Mucosa of descending colon (tissue), 3 donors: ENCODE measurements around the gene FHAD1. TPM values are rescaled to one million over a fixed set of nuclear protein-coding genes. Genes with fewer than 3 reads are reported as not detected.

Experiments used
- ATAC-seq: fragments of 200-7000 bp; cut with Tn5 transposase; one replicate; pipeline ENCODE4 v1.9.1; 2020; ENCODE audit warnings: mild to moderate bottlenecking, moderate library complexity
- DNase-seq, 3 donors: peaks; one replicate each; pipeline ENCODE4 v3.0.0-alpha.2; 2020
- H3K36me3 ChIP-seq: fragments of 200-600 bp; one replicate; pipeline ENCODE4 v1.8.0; 2021; ENCODE audit warnings: low read depth, mild to moderate bottlenecking
- H3K4me1 ChIP-seq: fragments of 200-600 bp; one replicate; pipeline ENCODE4 v1.8.0; 2021; ENCODE audit warnings: low read depth, mild to moderate bottlenecking
- H3K4me3 ChIP-seq: fragments of 200-600 bp; one replicate; pipeline ENCODE4 v1.8.0; 2021; ENCODE audit warnings: mild to moderate bottlenecking
- H3K9me3 ChIP-seq: fragments of 200-600 bp; one replicate; pipeline ENCODE4 v1.8.0; 2021; ENCODE audit warnings: mild to moderate bottlenecking
- intact Hi-C, 2 donors: fragments of 100-400 bp; cut with DNase I in 1 of 2; cut with micrococcal nuclease in 1 of 2; formaldehyde crosslinking; loops; one replicate each; pipeline versions ENCODE4 v1.11.0 to v1.11.1; 2022; cut with DNase I, micrococcal nuclease
- total RNA-seq, 3 donors: library from RNA; stranded (reverse); fragmentation: NEBNext Ultra II Directional in 2 of 3; extraction: Animal tissue kit (Norgen Biotek cat#: 25700) in 2 of 3; gene quantifications; one replicate each; pipeline versions ENCODE4 v1.2.1 to v1.2.4, GENCODE V29; 2021 to 2023
- TF ChIP-seq, protein P1 (sequence below): fragments of 200-600 bp; IDR thresholded peaks from one replicate; pipeline ENCODE4 v1.8.0; 2022; ENCODE audit warnings: antibody characterized with exemption, mild to moderate bottlenecking
- donor health status: DM: no; HTN: no; CAD: no; lungs with moderate emphysema.
- donor health status: DM: no; HTN: no; CAD: no.
- donor health status: DM: no; HTN: yes; CAD: no.

Gene FHAD1
- total RNA-seq, 3 donors from 2014 or later = 0.89 to 1.9 (median 0.99) TPM

DNA sequence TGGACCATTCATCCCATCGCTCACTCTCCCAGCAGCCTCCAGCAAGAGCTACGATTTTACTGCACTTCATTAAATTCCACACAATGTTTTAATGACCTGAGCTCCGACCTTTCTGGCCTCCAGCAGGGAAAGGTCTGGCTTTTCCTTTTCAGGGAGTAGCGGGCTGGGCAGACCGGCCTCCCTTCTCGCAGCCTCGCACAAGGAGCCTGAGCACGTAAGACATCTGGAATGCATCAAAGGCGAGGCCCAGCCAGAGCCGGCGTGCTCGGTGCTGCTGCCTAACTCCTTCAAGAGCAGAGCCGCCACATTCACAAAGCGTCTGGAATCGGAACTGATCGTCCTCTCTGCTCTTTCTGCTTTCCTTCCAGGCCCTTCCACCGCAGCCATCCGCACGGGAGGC is 32.5 kb upstream of the FHAD1 start:
- intact Hi-C loops = loop anchor here in 1 of 2 donors (10.0 kb wide), 1 partner anchor 60 kb away; the partner anchor contains the start of gene TMEM51
- H3K36me3 ChIP-seq = no peaks in the 10 kb centered on the region
- TF ChIP-seq, protein P1, sequence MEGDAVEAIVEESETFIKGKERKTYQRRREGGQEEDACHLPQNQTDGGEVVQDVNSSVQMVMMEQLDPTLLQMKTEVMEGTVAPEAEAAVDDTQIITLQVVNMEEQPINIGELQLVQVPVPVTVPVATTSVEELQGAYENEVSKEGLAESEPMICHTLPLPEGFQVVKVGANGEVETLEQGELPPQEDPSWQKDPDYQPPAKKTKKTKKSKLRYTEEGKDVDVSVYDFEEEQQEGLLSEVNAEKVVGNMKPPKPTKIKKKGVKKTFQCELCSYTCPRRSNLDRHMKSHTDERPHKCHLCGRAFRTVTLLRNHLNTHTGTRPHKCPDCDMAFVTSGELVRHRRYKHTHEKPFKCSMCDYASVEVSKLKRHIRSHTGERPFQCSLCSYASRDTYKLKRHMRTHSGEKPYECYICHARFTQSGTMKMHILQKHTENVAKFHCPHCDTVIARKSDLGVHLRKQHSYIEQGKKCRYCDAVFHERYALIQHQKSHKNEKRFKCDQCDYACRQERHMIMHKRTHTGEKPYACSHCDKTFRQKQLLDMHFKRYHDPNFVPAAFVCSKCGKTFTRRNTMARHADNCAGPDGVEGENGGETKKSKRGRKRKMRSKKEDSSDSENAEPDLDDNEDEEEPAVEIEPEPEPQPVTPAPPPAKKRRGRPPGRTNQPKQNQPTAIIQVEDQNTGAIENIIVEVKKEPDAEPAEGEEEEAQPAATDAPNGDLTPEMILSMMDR = no peak
- H3K4me3 ChIP-seq = no peak overlapping the region
- ATAC-seq (peak; percentile 13), DNase-seq (no peak)
- H3K9me3 ChIP-seq = no peaks in the 10 kb centered on the region
- peaks cover 11% of the 10 kb centered on the region for H3K4me1 ChIP-seq

DNA sequence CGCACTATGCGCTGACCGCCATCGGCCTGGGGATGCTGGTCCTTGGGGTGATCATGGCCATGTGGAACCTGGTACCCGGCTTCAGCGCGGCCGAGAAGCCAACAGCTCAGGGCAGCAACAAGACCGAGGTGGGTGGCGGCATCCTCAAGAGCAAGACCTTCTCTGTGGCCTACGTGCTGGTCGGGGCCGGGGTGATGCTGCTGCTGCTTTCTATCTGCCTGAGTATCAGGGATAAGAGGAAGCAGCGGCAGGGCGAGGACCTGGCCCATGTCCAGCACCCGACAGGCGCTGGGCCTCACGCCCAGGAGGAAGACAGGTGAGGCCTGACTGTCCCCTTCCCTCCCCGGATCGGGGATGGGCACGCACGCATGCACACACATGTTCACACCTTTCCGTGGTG is 31.9 kb upstream of the FHAD1 start:
- DNase-seq (peak; percentile 84 to 90 (median 86)), ATAC-seq (peak; percentile 95)
- H3K36me3 ChIP-seq = no peaks in the 10 kb centered on the region
- peaks cover 11% of the 10 kb centered on the region for H3K4me1 ChIP-seq
- TF ChIP-seq, protein P1 = no peak
- no peak overlapping the region for H3K4me3 ChIP-seq
- intact Hi-C loops = loop anchor here in 1 of 2 donors (10.0 kb wide), 1 partner anchor 60 kb away; the partner anchor contains the start of gene TMEM51
- H3K9me3 ChIP-seq = no peaks in the 10 kb centered on the region

DNA sequence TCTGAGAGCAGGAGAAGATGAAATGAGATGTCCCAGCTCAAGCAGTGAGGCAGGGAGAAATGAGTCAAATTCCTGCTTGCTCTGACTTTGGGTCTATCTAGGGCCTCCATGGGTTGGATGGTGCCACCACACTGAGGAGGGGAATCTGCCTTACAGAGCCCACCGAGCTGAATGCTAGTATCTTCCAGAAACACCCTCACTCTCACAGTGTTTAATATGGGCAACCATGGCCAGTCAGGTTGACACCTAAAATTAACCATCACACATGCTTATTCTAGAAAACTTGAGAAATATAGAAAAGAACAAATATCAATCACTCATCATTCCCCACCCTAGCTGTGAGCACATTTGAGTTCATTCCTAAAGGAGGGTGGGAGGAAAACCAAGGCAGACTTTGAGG is 29.4 kb upstream of the FHAD1 start:
- DNase-seq (no peak), ATAC-seq (no peak)
- intact Hi-C loops = loop anchor here in 1 of 2 donors (10.0 kb wide), 1 partner anchor 63 kb away; the partner anchor contains the start of gene TMEM51

DNA sequence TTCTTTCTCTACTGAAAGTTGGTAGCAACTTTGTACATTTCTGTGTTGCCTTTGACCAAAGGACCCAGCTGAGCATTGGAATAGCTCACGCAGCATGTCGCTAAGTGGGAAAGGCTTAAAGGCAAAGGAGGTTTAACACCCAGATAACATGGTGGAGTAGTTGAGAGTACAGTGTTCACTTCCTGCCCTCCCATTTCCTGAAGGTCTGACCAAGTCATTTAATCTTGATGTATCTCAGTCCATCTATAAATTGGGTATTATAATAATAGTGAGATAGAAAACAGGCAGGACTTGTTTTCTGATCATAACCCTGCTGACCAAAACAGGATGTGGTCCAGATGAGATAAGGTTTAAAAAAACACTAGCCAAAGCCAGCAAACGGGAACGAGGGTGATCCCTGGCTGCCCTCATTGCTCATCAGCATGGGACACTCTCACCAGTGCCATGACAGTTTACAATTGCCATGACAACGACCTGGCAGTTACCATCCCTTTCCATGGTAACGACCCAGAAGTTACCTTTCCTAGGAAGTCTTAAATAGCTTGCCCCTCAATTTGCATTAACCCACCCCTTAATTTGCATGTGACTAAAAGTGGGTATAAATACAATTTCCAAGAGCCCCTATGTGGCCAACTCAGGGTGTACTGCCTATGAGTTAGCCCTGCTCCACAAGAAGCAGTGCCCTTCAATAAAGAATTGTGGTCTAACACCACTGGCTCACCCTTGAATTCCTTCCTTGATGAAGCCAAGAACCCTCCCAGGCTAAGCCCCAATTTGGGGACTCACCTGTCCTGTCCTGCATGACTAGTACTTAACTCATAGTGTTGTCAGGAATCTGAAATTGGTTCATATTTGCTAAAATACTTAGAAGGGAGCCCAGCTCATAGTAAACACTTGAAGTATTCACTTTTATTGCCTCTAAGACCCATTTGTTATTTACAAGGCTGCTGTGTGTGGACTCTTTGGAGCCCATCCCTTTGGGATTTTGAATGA is 28.4 kb upstream of the FHAD1 start:
- H3K4me1 ChIP-seq = peaks cover 24% of the 10 kb centered on the region
- no peak for ATAC-seq
- no peak for DNase-seq
- intact Hi-C loops = loop anchor here in 1 of 2 donors (10.0 kb wide), 1 partner anchor 64 kb away; the partner anchor contains the start of gene TMEM51
- no peaks in the 10 kb centered on the region for H3K9me3 ChIP-seq
- TF ChIP-seq, protein P1 = no peak
- no peaks in the 10 kb centered on the region for H3K36me3 ChIP-seq
- no peak overlapping the region for H3K4me3 ChIP-seq

More for the DNA sequence above, 29.4 kb upstream of the FHAD1 start:
- H3K36me3 ChIP-seq = no peaks in the 10 kb centered on the region
- H3K9me3 ChIP-seq = no peaks in the 10 kb centered on the region
- H3K4me3 ChIP-seq = no peak overlapping the region
- TF ChIP-seq, protein P1 = no peak
- H3K4me1 ChIP-seq = peaks cover 24% of the 10 kb centered on the region

DNA sequence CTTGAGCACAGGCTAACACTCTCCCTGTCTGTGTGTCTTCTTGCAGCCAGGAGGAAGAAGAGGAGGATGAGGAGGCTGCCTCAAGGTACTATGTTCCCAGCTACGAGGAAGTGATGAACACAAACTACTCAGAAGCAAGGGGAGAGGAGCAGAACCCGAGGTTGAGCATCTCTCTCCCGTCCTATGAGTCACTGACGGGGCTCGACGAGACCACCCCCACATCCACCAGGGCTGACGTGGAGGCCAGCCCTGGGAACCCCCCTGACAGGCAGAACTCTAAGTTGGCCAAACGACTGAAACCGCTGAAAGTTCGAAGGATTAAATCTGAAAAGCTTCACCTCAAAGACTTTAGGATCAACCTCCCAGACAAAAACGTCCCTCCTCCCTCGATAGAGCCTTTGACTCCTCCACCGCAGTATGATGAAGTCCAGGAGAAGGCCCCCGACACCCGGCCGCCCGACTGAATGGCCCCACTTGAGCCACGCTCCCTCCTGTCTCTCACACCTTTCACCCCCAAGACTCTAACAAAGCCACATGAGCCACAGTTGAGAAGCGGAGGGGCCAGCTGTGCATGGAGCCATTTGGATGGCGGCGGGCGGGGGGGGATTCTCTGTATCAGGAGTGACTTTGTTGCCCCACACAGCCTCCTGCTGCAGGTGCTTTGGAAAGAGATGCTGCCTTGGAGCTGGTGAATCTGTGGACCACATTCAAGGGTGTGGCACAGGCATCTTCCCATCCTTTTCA is 27.6 kb upstream of the FHAD1 start:
- no peak for DNase-seq
- TF ChIP-seq, protein P1 = no peak
- no peak for ATAC-seq
- Histone ChIP-seq H3K4me1 (peaks cover 24% of the 10 kb centered on the region), H3K4me3 (no peak overlapping the region), H3K9me3 (no peaks in the 10 kb centered on the region), H3K36me3 (no peaks in the 10 kb centered on the region)
- intact Hi-C loops = loop anchor here in 1 of 2 donors (10.0 kb wide), 1 partner anchor 65 kb away; the partner anchor contains the start of gene TMEM51
